Glutamatergic neuron (in vitro differentiated cells): Measurements from ENCODE around the gene ZNF431. TPM values are rescaled to one million over a fixed set of nuclear protein-coding genes. Genes with fewer than 3 reads are reported as not detected.

Source experiments
- DNase-seq: peaks from one replicate; pipeline ENCODE4 v3.0.0; 2022
- H3K27ac Mint-ChIP-seq: one replicate; pipeline ENCODE4 v1.8.0; 2020; ENCODE audit warnings: mild to moderate bottlenecking, mixed read lengths, inconsistent platforms; ENCODE audit not compliant: unreplicated experiment
- H3K27me3 Mint-ChIP-seq: one replicate; pipeline ENCODE4 v1.8.0; 2020; ENCODE audit warnings: mild to moderate bottlenecking, moderate library complexity, mixed read lengths, inconsistent platforms; ENCODE audit not compliant: unreplicated experiment
- H3K36me3 Mint-ChIP-seq: one replicate; pipeline ENCODE4 v1.8.0; 2020; ENCODE audit warnings: mild to moderate bottlenecking, mixed read lengths, inconsistent platforms; ENCODE audit not compliant: unreplicated experiment
- H3K4me1 Mint-ChIP-seq: one replicate; pipeline ENCODE4 v1.8.0; 2020; ENCODE audit warnings: mild to moderate bottlenecking, low read depth, mixed read lengths, inconsistent platforms; ENCODE audit not compliant: unreplicated experiment
- H3K4me3 Mint-ChIP-seq: one replicate; pipeline ENCODE4 v1.8.0; 2020; ENCODE audit warnings: mild to moderate bottlenecking, mixed read lengths, inconsistent platforms; ENCODE audit not compliant: unreplicated experiment
- H3K9me3 Mint-ChIP-seq: one replicate; pipeline ENCODE4 v1.8.0; 2020; ENCODE audit warnings: mild to moderate bottlenecking, moderate library complexity, mixed read lengths, inconsistent platforms; ENCODE audit not compliant: unreplicated experiment
- long read RNA-seq: library from polyadenylated mRNA; unstranded; transcript quantifications from one replicate; pipeline ENCODE4 v2.0.0, GENCODE V29; 2020; ENCODE audit not compliant: unreplicated experiment
- total RNA-seq: library from RNA; stranded (reverse); fragmentation: NEBNext Ultra II Directional; extraction: Animal tissue kit (Norgen Biotek cat#: 25700); gene quantifications from one replicate; pipeline ENCODE4 v1.2.1, GENCODE V29; 2021; ENCODE audit not compliant: unreplicated experiment
- TF ChIP-seq, protein P1 (sequence below): fragments of 200-600 bp; sonication (generic); IDR thresholded peaks from one replicate; pipeline ENCODE4 v1.5.0; 2021; ENCODE audit not compliant: partially characterized antibody, unreplicated experiment

ZNF431 gene
- 32.7 TPM for total RNA-seq
- long read RNA-seq, full-length matches to known transcripts, result 2 of 9 reads
- long read RNA-seq, partial matches to known transcripts, result 1 of 9 reads
- long read RNA-seq, other reads (novel, unspliced or antisense), result 6 of 9 reads

DNA sequence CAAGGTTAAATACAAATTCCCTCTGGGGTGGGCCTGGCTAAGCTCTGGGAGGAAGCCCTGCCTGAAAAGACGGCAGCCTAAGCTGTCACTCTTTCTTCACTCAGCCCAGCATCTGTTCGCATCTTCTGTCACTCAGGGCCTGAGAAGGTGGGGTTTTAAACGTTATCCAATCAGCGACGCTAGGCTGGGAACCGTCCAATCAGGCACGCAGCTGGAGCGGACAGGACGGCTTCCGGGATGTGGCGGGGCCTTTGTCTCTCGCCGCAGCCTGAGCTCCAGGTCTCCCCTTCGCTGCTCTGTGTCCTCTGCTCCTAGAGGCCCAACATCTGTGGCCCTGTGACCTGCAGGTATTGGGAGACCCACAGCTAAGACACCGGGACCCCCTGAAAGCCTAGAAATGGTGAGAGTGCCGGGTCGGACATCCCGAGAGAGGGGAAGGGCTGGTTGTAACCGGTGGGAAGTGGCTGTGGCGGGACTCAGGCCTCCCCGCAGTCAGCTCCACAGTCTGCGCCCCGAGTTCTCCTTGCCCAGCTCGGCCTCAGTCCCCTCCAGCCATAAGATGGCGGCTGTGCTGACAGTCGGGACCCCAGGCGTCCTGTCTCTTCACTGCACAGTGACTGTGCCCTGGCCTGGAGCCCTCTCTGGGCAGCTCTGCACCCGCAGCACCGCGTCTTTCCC is at the start of gene ZNF431:
ZNF431 (plus strand) TSS at position 254 of the 678 bp plus-strand sequence; CDS start at position 398, 144 bp downstream.
- H3K9me3 Mint-ChIP-seq, result peaks cover 13% of the 10 kb centered on the region
- peak within 1 kb of the TSS; percentile 97 for H3K4me3 Mint-ChIP-seq
- peaks cover 5% of the 10 kb centered on the region for H3K4me1 Mint-ChIP-seq
- H3K36me3 Mint-ChIP-seq, result peaks cover 19% of the 10 kb centered on the region
- peaks cover 10% of the 10 kb centered on the region for H3K27me3 Mint-ChIP-seq
- TF ChIP-seq, protein P1, sequence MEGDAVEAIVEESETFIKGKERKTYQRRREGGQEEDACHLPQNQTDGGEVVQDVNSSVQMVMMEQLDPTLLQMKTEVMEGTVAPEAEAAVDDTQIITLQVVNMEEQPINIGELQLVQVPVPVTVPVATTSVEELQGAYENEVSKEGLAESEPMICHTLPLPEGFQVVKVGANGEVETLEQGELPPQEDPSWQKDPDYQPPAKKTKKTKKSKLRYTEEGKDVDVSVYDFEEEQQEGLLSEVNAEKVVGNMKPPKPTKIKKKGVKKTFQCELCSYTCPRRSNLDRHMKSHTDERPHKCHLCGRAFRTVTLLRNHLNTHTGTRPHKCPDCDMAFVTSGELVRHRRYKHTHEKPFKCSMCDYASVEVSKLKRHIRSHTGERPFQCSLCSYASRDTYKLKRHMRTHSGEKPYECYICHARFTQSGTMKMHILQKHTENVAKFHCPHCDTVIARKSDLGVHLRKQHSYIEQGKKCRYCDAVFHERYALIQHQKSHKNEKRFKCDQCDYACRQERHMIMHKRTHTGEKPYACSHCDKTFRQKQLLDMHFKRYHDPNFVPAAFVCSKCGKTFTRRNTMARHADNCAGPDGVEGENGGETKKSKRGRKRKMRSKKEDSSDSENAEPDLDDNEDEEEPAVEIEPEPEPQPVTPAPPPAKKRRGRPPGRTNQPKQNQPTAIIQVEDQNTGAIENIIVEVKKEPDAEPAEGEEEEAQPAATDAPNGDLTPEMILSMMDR, result no peak
- peak; percentile 90 for DNase-seq
- peak within 1 kb of the TSS; percentile 100 for H3K27ac Mint-ChIP-seq

DNA sequence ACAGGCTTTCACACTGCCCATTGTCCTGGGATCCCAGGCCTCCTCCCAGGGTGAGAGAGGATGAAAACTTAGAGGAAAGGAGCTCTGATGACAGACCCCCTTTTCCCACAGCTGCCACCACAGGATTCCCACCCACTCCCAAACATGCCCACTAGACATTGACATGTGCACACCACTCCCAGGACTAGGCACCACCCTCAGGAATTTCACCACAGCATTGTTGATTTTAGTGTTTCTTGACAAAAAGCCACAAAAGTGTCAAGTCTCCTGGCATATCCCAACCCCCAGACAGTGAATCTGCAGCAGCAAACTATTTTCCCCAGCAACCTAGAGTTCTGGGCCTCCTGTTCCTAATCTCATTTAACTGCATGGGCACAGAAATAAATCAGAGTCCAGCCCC is 49.7 kb upstream of the ZNF431 start:
- TF ChIP-seq, protein P1, result no peak

DNA sequence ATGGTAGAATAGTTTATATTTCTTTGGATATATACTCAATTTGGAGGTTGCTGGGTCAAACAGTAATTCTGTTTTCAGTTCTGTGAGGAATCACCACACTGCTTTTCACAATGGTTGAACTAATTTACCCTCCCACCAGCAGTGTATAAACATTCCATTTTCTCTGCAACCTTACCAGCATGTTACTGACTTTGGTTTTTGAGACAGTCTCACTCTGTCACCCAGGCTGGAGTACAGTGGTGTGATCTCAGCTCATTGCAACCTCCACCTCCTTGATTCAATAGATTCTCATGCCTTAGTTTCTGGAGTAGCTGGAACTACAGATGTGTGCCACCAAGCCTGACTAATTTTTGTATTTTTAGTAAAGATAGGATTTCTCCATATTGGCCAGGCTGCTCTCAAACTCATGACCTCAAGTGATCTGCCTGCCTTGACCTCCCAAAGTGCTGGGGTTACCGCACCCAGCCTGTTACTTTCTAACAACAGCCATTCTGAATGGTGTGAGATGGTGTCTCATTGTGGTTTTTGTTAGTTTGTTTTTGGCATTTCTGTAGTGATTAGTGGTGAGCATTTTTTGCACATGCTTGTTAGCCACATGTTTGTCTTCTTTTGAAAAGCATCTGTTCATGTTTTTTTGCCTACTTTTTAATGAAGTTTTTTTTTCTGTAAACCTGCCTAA is 47.4 kb upstream of the ZNF431 start:
- Mint-ChIP-seq H3K4me1 (no peaks in the 10 kb centered on the region), H3K9me3 (peaks cover 3% of the 10 kb centered on the region), H3K27me3 (no peaks in the 10 kb centered on the region), H3K27ac (no peak overlapping the region), H3K36me3 (no peaks in the 10 kb centered on the region), H3K4me3 (no peak overlapping the region)
- no peak for DNase-seq
- TF ChIP-seq, protein P1, result no peak

More for the DNA sequence above, 49.7 kb upstream of the ZNF431 start:
- Mint-ChIP-seq H3K4me1 (no peaks in the 10 kb centered on the region), H3K27me3 (no peaks in the 10 kb centered on the region), H3K27ac (no peak overlapping the region), H3K9me3 (peaks cover 3% of the 10 kb centered on the region), H3K4me3 (no peak overlapping the region), H3K36me3 (no peaks in the 10 kb centered on the region)
- no peak for DNase-seq

DNA sequence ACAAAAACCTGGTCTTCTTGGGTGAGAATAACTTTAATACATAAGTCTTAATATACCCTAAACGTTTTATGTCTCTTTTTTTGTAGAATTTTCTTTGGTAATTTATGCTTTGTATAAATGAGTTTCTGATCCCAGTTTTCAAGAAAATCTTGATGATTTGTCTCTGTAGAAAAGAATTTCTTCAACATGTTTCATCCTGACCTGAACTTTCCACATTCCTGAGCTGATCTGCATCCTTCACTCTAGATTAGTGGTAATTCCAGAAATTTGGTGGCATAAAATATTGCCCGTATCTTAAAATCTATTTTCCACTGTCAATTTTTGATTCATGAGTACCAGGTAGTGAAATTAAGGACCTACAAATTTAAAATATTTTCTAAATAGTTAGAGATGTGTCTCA is 43.5 kb upstream of the ZNF431 start:
- Mint-ChIP-seq H3K4me1 (no peaks in the 10 kb centered on the region), H3K4me3 (no peak overlapping the region), H3K27me3 (no peaks in the 10 kb centered on the region), H3K9me3 (peaks cover 3% of the 10 kb centered on the region), H3K27ac (no peak overlapping the region), H3K36me3 (no peaks in the 10 kb centered on the region)
- TF ChIP-seq, protein P1, result no peak
- no peak for DNase-seq
